Measurements from ENCODE around the gene CASP10.
A peak's percentile ranks its signal among the peaks of the same experiment; 100 is the strongest.

Gene CASP10

DNA sequence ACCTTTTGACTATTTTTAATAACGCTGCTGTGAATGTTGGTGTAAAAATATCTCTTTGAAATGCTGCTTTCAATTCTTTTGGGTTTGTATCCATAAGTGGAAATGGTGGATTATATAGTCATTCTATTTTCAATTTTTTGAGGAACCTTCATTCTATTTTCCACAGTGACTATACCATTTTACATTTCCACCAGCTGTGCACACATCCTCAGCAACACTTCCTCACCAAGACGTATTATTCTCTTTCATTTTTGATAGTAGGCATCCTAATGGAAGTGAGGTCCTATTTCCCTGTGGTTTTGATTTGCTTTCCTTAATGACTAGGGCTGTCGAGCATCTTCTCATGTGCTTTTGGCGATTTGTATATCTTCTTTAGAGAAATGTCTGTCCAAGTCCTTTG, 14.8 kb downstream of the CASP10 start:
- no peak for DNase-seq (ENCODE audit: low read depth)

DNA sequence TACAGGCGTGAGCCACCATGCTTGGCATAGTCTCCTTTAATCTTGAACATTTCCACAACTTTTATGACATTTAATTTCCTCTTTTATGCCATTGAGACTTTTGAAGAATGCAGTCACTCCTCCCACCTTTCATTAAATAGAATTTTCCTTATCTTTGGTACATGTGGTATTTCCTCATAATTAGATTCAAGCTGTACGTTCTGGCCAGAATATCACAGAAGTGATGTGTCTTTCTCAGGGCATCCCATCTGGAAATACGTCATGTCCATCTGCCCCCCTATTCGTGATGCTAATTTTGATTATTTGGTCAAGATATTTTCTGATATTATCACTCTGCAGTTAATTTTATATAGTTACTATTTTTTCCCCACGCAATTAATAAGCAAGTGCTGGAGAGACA, 16.9 kb downstream of the CASP10 start:
- DNase-seq (ENCODE audit: low read depth): no peak

DNA sequence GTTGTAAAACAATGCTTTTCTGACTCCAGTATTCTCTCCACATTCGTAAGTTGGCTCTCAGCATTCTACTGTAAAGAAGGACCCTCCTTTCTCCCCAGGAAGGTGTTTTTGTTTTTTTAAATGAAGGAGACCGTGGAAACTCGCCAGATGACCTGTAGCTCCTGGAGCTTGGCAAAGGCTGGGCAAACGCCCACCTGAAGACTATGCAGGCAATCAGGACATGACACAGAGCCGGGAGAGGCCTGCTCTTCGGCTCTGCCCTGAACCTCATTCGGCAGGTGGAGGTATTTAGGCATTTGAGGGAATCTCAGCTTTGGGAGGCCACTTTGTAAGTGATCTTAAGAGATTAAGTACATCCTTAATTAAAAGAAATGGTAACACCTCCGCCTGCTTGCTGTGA, 17.4 kb downstream of the CASP10 start:
- DNase-seq (ENCODE audit: low read depth): no peak

DNA sequence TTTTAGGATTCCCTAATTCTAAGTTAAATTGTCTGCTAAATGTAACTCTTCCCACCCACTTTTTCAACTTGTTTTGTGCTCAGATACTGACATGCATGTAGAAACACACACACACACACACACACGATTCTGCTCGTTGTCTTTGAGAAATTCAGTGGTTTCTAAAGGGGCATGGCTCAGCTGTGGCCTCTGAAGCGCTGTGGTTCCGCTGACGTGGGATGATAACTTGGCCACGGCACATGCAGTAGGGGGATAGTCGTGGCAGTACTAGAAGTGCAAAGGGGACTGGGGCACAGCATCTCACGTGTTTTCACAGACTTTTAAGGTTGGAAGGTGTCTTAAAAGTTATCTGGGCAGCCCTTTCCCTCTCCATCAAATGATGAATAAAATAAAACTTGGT, 18.4 kb downstream of the CASP10 start:
- DNase-seq (ENCODE audit: low read depth): no peak

DNA sequence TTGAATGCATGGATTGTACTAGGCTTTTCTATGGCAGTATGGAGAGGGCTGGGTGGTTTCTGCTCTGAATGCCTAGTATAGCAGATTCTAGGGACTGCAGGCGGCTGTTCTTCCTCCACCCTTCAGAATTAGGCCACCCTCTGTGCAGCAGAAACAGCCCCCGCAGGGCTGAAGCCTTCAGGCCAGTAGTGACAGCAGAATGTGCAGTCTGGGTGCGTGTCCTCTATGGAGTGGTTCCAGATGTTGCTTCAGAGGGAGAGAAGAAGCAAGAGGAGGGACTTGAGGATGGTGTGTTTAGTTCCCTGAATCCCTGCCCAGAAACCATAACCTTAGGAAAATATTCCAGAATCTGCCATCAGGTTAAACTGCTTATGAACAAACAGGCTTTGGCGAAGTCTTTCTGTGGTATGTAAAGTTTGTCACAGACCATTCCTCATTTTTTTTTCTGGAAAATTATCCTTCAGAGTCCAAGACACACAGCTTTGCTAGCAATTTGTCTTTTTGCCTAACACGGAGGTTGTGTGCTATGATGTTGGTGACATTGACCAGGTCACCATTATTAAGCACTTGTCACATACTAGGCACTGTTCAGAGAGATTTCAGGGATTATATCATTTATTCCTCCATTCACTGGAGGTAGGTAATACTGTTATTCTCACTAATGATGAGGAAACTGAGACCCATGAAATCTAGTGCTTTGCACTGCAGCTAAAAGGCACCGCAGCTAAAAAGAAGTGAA, 21.1 kb downstream of the CASP10 start:
- peak; percentile 61 for DNase-seq (ENCODE audit: low read depth)

DNA sequence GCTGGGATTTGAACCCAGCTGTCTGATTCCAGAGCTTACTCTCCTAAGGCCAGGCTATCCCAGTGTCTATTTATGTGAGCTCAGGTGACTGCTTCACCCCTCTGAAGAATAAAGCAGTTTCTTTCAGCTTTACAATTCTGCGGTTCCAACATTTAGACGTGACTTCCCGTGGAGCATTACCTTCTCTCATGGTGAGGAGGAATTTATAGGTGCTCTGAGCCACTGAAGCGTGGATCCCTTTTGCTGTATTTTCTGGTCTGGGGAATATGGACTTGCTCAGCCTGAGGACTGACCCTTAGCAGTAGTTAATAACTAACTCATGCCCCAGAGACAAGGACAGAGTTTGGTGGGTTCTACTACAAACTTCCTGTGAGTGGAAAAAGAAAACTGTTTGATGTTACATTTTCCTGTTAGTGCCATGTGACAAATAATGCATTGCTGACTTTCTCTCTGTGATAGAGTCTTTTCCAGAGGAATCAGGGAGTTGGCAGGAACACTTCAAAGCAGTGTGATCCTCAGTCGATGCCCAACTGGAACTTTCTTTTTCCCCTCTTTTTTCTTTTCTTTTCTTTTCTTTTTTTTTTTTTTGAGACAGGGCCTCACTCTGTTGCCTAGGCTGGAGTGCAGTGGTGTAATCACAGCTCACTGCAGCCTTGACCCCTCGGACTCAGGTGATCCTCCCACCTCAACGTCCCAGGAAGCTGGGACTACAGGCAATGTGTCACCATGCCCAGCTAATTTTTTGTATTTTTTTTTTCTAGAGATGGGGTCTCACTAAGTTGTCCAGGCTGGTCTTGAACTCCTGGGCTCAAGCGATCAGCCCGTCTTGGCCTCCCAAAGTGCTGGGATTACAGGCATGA, 21.9 kb downstream of the CASP10 start:
- DNase-seq (ENCODE audit: low read depth): no peak

DNA sequence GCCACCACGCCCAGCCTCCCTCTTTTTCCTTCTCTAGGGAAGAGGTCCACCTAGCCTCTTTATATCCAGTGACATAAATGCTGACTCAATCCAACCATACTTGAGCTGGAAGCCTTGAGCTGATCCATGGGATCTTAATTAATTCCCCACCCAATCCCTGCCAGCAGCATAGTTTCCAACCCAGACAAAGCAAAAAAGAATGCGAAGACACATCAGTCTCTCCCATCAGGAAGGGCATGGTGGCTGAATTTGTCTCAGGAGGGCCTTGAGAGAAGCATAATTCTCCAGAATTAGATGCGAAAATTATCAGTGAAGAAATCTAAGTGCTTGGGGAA, 22.5 kb downstream of the CASP10 start:
- DNase-seq (ENCODE audit: low read depth): peak; percentile 55

DNA sequence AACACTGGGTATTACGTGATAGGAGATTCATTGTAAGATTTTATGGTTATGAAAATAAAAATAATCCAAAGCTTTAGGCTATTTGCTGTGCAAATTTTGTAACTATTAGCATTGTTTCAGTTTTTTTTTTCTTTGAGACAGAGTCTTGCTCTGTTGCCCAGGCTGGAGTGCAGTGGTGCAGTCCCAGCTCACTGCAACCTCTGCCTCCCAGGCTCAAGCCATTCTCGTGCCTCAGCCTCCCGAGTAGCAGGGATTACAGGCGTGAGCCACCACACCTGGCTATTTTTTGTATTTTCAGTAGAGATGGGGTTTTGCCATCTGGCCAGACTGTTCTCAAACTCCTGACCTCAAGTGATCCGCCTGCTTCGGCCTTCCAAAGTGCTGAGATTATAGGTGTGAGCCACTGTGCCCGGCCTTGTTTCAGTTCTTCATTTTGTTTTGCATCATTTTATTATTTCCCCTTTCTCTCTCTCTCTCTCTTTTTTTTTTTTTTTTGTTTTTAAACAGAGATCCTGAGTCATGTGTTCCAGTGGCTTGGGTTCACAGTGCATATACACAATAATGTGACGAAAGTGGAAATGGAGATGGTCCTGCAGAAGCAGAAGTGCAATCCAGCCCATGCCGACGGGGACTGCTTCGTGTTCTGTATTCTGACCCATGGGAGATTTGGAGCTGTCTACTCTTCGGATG, 25.8 kb downstream of the CASP10 start:
- DNase-seq (ENCODE audit: low read depth): no peak

DNA sequence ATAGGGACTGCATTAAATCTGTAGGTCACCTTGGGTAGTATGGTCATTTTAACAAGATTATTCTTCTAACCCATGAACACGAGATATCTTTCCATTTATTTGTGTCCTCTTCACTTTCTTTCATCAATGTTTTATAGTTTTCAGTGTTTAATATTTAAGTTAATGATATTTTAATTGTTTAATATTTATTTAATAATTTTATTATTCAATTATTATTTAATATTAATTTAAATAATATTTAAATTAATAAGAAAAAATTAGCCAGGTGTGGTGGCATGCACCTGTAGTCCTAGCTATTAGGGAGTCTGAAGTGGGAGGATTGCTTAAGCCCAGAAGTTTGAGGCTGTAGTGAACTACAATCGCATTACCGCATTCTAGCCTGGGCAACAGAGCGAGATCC, 33.0 kb downstream of the CASP10 start:
- DNase-seq (ENCODE audit: low read depth): no peak

DNA sequence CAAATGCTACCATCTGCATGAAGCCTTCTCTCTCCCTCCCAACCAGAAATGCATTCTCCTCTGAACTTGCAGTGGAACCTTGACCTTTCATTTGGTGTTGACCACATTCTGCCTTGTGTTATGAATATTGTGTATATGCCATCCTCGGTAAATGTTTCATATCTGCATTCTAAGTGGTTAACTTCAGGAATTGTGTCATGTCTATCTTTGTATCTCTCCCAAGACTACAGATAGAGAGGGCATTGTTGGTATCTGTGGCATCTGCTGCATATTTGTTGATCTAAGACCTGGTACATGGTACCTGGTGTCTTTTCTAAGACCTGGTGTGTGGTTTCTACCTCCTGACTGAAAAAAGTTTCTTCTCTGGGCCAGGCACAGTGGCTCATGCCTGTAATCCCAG, 34.0 kb downstream of the CASP10 start:
- no peak for DNase-seq (ENCODE audit: low read depth)

DNA sequence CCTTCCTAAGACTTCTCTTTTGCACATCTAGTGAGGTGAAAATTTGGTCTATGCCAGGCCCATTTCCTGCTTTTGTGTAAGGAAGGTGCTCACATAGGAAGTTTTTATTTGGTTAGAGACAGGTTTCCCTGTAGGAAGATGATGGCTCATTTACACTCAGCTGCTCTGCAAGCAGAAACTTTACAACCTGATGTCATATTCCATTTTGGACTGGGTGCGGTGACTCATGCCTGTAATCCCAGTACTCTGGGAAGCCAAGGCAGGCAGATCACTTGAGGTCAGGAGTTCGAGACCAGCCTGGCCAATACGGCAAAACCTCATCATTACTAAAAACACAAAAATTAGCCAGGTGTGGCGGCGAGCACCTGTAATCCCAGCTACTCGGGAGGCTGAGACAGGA, 35.8 kb downstream of the CASP10 start:
- DNase-seq (ENCODE audit: low read depth): no peak

DNA sequence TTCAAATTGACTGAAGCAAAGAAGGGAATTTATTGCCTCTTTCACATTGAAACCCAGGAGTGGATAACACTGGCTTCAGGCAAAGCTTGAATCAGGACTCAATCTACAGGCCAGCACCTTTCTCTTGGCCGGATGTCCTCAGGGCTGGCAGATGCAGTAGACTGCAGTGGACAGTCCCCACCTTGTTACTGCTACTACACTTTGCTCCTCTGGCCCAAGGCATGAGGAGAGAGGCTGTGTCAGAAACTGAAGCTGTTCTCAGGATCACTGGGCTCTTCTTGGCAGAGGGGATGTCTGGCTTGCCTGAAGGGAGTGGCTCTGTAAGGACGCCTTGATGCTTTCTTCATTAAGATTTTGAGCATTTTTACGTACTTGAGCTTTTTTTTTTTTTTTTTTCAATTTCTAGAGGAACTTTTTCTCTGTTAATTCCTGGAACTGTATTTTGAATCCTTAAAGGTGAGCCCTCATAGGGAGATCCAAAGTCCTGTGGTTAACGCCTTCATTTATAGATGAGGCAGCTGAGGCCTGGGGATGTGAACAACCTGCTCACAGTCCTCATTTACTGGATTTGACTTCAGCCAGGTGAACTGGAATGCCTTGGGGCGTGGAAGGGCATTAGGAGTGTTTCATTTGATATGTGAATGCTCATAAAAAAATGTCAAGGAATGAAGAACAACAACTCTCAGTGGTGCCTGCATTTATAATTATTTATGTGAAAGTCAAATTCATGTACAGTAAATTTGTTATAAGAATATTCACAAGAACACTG, 36.6 kb downstream of the CASP10 start:
- DNase-seq (ENCODE audit: low read depth): no peak

DNA sequence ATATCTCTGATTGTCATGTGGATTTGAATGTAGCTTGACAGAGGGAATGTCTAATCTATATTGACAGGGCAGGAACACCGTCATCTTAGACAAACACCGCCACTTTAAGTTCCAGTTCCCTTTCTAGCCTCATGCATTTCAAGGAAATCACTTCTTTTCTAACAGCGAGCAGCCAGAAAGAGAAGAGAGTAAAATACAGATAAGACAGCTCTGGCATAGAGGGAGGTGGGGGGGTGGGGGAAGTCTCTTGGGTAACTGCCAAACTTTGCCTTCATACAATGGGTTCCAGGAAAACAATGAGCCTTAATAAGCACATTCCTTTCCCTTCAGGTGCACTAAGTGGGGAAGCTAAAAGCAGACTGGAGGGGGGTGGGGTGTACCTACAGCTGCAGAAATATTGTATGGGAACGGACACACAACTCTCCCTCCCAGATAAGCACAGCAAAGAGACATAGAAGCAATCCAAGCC, 37.2 kb downstream of the CASP10 start:
- no peak for DNase-seq (ENCODE audit: low read depth)

DNA sequence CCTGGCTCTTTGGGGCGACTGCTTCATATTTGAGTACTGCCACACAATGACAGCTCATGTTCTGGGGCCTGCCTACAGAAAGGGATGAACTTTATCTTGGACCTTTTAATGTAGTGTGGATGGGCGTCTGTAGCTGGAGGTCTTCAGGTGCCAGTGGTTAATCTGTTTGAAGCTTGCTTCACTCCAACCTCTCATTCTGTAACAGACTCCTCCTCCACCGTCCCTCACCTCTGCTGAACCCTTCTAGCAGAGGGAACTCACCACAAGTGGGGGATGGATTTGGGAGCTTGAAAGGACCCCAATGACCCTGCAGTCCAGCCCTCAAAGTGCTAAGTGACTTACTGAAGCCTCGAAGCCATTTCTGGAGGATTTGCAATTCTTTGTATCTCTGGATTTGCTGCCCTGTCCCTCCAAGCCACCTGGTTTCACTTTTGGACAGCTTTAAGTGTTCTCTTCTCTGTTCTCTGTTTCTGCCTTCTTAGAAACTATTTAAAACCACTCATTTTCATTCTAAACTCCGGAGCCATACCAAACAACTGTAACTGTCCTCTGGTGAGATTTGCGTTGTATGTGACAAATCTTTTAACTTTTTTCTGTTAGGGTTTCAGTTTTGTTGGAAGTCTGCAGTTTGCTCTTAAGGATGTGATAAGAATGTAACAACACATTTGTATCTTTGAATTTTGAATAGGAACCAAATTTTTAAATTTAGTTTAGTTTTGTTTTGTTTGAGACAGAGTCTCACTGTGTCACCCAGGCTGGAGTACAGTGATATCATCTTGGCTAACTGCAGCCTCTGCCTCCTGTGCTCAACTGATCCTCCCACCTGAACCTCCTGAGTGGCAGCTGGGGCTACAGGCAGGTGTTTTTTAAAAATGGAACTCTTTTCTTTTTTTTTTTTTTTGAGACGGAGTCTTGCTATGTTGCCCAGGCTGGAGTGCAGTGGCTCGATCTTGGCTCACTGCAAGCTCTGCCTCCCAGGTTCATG, 40.4 kb downstream of the CASP10 start:
- DNase-seq (ENCODE audit: low read depth): no peak

DNA sequence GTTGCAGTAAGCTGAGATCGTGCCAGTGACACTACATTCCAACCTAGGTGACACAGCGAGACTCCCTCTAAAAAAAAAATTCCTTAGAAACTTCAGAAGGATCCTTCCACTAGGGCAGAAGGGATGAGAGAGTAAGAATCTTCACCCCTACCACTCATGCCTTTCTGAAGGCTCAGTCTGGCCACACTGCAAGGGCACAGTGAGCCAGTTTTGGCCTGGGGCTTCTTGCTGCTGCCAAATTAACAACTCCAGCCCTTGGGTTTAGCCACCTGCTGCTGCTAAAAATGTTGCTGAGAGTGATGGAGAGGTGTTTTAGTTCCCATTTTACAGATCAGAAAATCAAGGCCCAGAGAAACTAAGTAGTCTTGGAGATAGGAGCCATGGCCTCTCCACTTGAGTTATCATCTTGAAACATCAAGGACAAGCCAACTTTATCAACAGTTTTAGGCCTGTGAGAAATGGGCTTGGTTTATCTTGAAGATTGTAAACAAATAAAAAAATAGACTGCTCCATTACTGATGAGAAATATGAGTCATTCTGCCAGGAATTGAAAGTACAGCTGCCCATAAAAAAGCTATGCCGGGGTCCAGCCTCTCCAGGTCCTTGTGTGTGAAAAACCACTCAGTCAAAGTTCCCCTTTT, 45.5 kb downstream of the CASP10 start:
- no peak for DNase-seq (ENCODE audit: low read depth)

DNA sequence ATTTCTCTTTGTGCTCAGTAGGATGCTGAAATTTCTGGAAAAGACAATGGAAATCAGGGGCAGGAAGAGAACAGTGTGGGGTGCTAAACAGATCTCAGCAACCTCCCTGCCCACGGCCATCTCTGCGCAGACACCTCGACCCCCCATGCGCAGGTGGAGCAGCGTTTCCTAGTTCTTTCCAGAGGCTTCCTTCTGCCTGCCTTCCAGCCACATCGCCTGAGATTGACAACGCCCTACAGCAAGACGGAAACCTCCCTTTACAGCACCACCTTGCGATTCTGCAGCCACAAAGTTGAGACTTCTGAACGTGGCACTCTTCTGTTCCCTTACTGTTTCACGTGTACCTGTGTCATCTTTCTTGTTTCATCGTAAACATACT, 46.0 kb downstream of the CASP10 start:
- DNase-seq (ENCODE audit: low read depth): no peak

DNA sequence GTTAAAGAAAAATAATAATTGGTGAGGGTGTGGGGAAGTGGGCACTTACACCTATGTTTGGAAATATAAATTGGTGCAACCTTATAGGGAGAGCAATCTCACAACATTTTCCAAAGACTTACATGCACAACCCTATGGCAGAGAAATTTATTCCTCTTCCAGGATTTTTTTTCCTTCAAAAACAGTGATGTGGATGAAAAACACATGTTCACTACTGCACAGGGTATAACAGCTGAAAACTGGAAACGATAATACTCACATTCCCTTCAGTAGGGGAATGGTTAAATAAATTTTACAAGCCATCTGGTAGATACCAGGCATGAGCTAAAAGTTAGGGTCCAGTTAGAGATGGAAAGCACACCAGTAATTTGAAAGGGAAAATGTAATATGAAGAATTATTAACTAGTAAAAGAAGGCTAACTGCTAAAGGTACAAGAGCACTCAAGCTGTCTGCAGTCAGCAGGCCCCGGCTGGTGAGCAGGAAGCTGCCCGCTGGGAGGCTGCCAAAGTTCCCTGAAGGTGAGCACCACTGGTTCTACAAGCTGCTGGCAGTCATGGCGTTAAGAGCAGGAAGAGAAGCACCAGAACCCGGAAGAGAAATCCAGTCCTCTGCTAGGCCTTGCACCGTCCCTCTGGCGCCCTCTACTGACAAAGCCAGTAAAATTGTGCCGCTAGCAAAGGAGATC, 49.0 kb downstream of the CASP10 start:
- peak; percentile 56 for DNase-seq (ENCODE audit: low read depth)

DNA sequence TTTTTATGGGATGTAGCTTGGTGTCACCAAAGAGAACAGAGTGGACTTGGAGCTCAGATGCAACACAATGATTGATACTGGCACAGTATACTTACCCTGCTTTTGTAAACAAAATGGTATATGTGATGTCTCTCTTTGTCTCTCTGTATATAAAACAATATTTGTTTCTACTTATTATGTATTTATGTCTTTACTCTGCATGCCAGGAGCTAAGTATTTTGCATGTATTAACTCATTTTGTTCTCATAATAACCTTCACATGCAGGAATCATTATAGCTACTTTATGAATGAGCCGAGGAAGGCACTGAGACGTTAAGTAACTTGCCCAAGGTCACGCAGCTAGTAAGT, 49.5 kb downstream of the CASP10 start:
- no peak for DNase-seq (ENCODE audit: low read depth)

DNA sequence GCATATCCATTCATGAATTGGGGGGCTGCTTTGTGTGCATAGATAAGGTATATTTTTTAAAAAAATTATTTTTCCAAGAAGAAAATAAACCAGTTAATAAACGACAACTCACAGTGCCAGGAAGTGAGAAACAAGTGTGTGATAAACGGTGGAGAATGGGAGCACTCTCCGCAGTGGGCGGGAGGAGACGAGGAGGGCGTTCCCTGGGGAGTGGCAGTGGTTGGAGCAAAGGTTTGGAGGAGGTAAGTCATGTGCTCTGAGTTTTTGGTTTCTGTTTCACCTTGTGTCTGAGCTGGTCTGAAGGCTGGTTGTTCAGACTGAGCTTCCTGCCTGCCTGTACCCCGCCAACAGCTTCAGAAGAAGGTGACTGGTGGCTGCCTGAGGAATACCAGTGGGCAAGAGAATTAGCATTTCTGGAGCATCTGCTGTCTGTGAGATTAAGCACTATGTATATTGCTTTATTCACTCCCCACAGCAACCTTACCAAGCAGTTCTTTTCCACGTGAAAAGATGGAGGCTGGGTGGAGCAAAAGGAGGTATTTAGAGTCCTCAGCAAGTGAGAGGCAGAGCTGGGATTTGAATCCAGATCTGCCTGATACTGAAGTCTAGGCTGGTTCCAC, 50.4 kb downstream of the CASP10 start:
- DNase-seq (ENCODE audit: low read depth): no peak
